ENCODE results near the gene AQP6.

AQP6 gene

GRCh38 chr12:49929581-49929980 is 43.2 kb upstream of the AQP6 start:
- H3K4me3 ChIP-seq (ENCODE audit: low read depth, low read length, poor library complexity, severe bottlenecking), result no peak overlapping the region
- H3K9me3 ChIP-seq (ENCODE audit: low read length), result no peaks in the 10 kb centered on the region
- H3K9me2 ChIP-seq (ENCODE audit: low read depth, low read length), result no peaks in the 10 kb centered on the region
- peaks cover 7% of the 10 kb centered on the region for H3K27me3 ChIP-seq (ENCODE audit: insufficient read depth, low read length)
- no peaks in the 10 kb centered on the region for H4K20me1 ChIP-seq (ENCODE audit: insufficient read depth, low read length)
- H3K27ac ChIP-seq (ENCODE audit: low read depth, low read length, poor library complexity, severe bottlenecking), result no peak overlapping the region
- no peaks in the 10 kb centered on the region for H3K79me2 ChIP-seq (ENCODE audit: insufficient read depth, low read length)
- no peak overlapping the region for H3K4me2 ChIP-seq (ENCODE audit: low read length)
- TF ChIP-seq, protein P1, sequence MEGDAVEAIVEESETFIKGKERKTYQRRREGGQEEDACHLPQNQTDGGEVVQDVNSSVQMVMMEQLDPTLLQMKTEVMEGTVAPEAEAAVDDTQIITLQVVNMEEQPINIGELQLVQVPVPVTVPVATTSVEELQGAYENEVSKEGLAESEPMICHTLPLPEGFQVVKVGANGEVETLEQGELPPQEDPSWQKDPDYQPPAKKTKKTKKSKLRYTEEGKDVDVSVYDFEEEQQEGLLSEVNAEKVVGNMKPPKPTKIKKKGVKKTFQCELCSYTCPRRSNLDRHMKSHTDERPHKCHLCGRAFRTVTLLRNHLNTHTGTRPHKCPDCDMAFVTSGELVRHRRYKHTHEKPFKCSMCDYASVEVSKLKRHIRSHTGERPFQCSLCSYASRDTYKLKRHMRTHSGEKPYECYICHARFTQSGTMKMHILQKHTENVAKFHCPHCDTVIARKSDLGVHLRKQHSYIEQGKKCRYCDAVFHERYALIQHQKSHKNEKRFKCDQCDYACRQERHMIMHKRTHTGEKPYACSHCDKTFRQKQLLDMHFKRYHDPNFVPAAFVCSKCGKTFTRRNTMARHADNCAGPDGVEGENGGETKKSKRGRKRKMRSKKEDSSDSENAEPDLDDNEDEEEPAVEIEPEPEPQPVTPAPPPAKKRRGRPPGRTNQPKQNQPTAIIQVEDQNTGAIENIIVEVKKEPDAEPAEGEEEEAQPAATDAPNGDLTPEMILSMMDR (IDR thresholded peaks at IDR 0.05; ENCODE audit: low read length), result no peak
- TF ChIP-seq EZH2 (IDR thresholded peaks at IDR 0.05; ENCODE audit: borderline replicate concordance, low read length), result no peak
- no peak overlapping the region for H2AFZ ChIP-seq (ENCODE audit: low read length)
- H3F3A ChIP-seq (ENCODE audit: insufficient read depth, low read length), result no peaks in the 10 kb centered on the region
- H3K4me1 ChIP-seq (ENCODE audit: insufficient read depth, low read length, severe bottlenecking), result no peaks in the 10 kb centered on the region
- H3K9ac ChIP-seq (ENCODE audit: low read length), result no peak overlapping the region
- H3K36me3 ChIP-seq (ENCODE audit: insufficient read depth, low read length), result no peaks in the 10 kb centered on the region

GRCh38 chr12:49930515-49931288 is 42.0 kb upstream of the AQP6 start:
- Histone ChIP-seq H3K27ac (ENCODE audit: low read depth, low read length, poor library complexity, severe bottlenecking) (no peak overlapping the region), H3K36me3 (ENCODE audit: insufficient read depth, low read length) (no peaks in the 10 kb centered on the region; the same call in 1 of the 2 replicates), H3K4me2 (ENCODE audit: low read length) (no peak overlapping the region), H4K20me1 (ENCODE audit: insufficient read depth, low read length) (no peaks in the 10 kb centered on the region), H3K9me3 (ENCODE audit: low read length) (no peaks in the 10 kb centered on the region), H3K79me2 (ENCODE audit: insufficient read depth, low read length) (no peaks in the 10 kb centered on the region), H2AFZ (ENCODE audit: low read length) (no peak overlapping the region), H3F3A (ENCODE audit: insufficient read depth, low read length) (no peaks in the 10 kb centered on the region), H3K9ac (ENCODE audit: low read length) (no peak overlapping the region), H3K27me3 (ENCODE audit: insufficient read depth, low read length) (peaks cover 7% of the 10 kb centered on the region), H3K4me1 (ENCODE audit: insufficient read depth, low read length, severe bottlenecking) (no peaks in the 10 kb centered on the region), H3K4me3 (ENCODE audit: low read depth, low read length, poor library complexity, severe bottlenecking) (no peak overlapping the region), H3K9me2 (ENCODE audit: low read depth, low read length) (no peaks in the 10 kb centered on the region)
- no peak for TF ChIP-seq EZH2 (IDR thresholded peaks at IDR 0.05; ENCODE audit: borderline replicate concordance, low read length)
- TF ChIP-seq, protein P1 (IDR thresholded peaks at IDR 0.05; ENCODE audit: low read length), result no peak

- Histone ChIP-seq H3K4me2 (ENCODE audit: low read length) (no peak overlapping the region), H2AFZ (ENCODE audit: low read length) (no peak overlapping the region)
Observed at GRCh38 chr12:49932023-49932422, 40.7 kb upstream of the AQP6 start.

More at GRCh38 chr12:49932023-49932422, 40.7 kb upstream of the AQP6 start:
- TF ChIP-seq, protein P1 (IDR thresholded peaks at IDR 0.05; ENCODE audit: low read length), result no peak
- TF ChIP-seq EZH2 (IDR thresholded peaks at IDR 0.05; ENCODE audit: borderline replicate concordance, low read length), result no peak
- no peak overlapping the region for H3K9ac ChIP-seq (ENCODE audit: low read length)
- no peaks in the 10 kb centered on the region for H3K79me2 ChIP-seq (ENCODE audit: insufficient read depth, low read length)
- H3K9me3 ChIP-seq (ENCODE audit: low read length), result no peaks in the 10 kb centered on the region
- peaks cover 7% of the 10 kb centered on the region; the same call in 1 of the 2 replicates for H3K27me3 ChIP-seq (ENCODE audit: insufficient read depth, low read length)
- no peaks in the 10 kb centered on the region for H4K20me1 ChIP-seq (ENCODE audit: insufficient read depth, low read length)
- no peaks in the 10 kb centered on the region for H3F3A ChIP-seq (ENCODE audit: insufficient read depth, low read length)
- H3K4me1 ChIP-seq (ENCODE audit: insufficient read depth, low read length, severe bottlenecking), result no peaks in the 10 kb centered on the region
- no peaks in the 10 kb centered on the region; the same call in 1 of the 2 replicates for H3K36me3 ChIP-seq (ENCODE audit: insufficient read depth, low read length)
- no peak overlapping the region for H3K4me3 ChIP-seq (ENCODE audit: low read depth, low read length, poor library complexity, severe bottlenecking)
- no peak overlapping the region for H3K27ac ChIP-seq (ENCODE audit: low read depth, low read length, poor library complexity, severe bottlenecking)
- no peaks in the 10 kb centered on the region for H3K9me2 ChIP-seq (ENCODE audit: low read depth, low read length)

Measured in OCI-LY1 (cell line).